Tibial artery (tissue), 4 donors: ENCODE results near the gene PDE4A.
"Not testable (repeated sequence)": the region's sequence is repeated elsewhere in the genome, so short reads cannot be mapped to it uniquely, and the experiment has no call there.

Experiments
- DNase-seq, 2 donors: peaks; one replicate each; pipeline ENCODE4 v3.0.0-alpha.2; 2019
- H3K27ac ChIP-seq, 2 donors: fragments of 200-600 bp; sonication (generic) in 1 of 2; 1 replicate in 1 of 2; 2 replicates in 1 of 2; pipeline ENCODE4 v1.5.1; 2018 to 2019; ENCODE audit warnings: mild to moderate bottlenecking in 1 of 2
- H3K27me3 ChIP-seq, 2 donors: fragments of 200-600 bp; sonication (generic) in 1 of 2; one replicate each; pipeline versions ENCODE4 v1.5.1 to v1.6.0; 2016 to 2019
- H3K36me3 ChIP-seq, 3 donors: fragments of 200-600 bp; sonication (generic) in 2 of 3; one replicate each; pipeline ENCODE4 v1.5.1; 2016 to 2019; ENCODE audit warnings: mild to moderate bottlenecking in 2 of 3
- H3K4me1 ChIP-seq, 4 donors: fragments of 200-600 bp; sonication (generic) in 2 of 4; 1 replicate in 3 of 4; 2 replicates in 1 of 4; pipeline ENCODE4 v1.5.1; 2016 to 2019
- H3K4me3 ChIP-seq, 2 donors: fragments of 200-600 bp; sonication (generic) in 1 of 2; 1 replicate in 1 of 2; 2 replicates in 1 of 2; pipeline ENCODE4 v1.5.1; 2018 to 2019; ENCODE audit warnings: mild to moderate bottlenecking in 2 of 2
- H3K9me3 ChIP-seq, 3 donors: fragments of 200-600 bp; sonication (generic) in 1 of 3; one replicate each; pipeline ENCODE4 v1.5.1; 2016 to 2019
- intact Hi-C: fragments of 100-400 bp; cut with DNase I; formaldehyde crosslinking; loops from one replicate; pipeline ENCODE4 v1.15.0; 2023; ENCODE audit warnings: low total_unique reads
- TF ChIP-seq, protein P1 (sequence below), 2 experiments: fragments of 200-600 bp in 1 of 2; fragments of 450-650 bp in 1 of 2; IDR thresholded peaks; one replicate each; pipeline ENCODE4 v1.5.1; 2017 to 2019; ENCODE audit warnings: antibody characterized with exemption in 2 of 2, mild to moderate bottlenecking in 1 of 2, moderate library complexity in 1 of 2

PDE4A gene

GRCh38 chr19:10420444-10421239 is at the start of gene PDE4A:
TSS of gene PDE4A (plus strand) at chr19:10420538. CDS start at chr19:10420765, 227 bp downstream.
- Histone ChIP-seq H3K27ac (no peak within 1 kb of the TSS), H3K27me3 (peaks cover 0 to 93% of the 10 kb centered on the region in 2 donors), H3K4me3 (peak within 1 kb of the TSS in 1 of 2 donors; percentile 24), H3K4me1 (peaks cover 0 to 55% (median 47%) of the 10 kb centered on the region in 4 donors), H3K36me3 (no peaks in the 10 kb centered on the region), H3K9me3 (no peaks in the 10 kb centered on the region)
- TF ChIP-seq, protein P1, sequence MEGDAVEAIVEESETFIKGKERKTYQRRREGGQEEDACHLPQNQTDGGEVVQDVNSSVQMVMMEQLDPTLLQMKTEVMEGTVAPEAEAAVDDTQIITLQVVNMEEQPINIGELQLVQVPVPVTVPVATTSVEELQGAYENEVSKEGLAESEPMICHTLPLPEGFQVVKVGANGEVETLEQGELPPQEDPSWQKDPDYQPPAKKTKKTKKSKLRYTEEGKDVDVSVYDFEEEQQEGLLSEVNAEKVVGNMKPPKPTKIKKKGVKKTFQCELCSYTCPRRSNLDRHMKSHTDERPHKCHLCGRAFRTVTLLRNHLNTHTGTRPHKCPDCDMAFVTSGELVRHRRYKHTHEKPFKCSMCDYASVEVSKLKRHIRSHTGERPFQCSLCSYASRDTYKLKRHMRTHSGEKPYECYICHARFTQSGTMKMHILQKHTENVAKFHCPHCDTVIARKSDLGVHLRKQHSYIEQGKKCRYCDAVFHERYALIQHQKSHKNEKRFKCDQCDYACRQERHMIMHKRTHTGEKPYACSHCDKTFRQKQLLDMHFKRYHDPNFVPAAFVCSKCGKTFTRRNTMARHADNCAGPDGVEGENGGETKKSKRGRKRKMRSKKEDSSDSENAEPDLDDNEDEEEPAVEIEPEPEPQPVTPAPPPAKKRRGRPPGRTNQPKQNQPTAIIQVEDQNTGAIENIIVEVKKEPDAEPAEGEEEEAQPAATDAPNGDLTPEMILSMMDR (IDR thresholded peaks at IDR 0.05) = no peak
- DNase-seq = no peak
- intact Hi-C loops = loop anchor here (10.0 kb wide), 1 partner anchor 54 kb away; no protein-coding TSS in a partner anchor

- no peak for DNase-seq
- TF ChIP-seq, protein P1 (IDR thresholded peaks at IDR 0.05) = no peak
- Histone ChIP-seq H3K4me1 (no peaks in the 10 kb centered on the region), H3K27me3 (no peaks in the 10 kb centered on the region), H3K4me3 (no peak overlapping the region), H3K27ac (no peak overlapping the region), H3K36me3 (peaks cover 28 to 91% (median 51%) of the 10 kb centered on the region in 3 donors), H3K9me3 (no peaks in the 10 kb centered on the region)
- intact Hi-C loops = no loop called here
Observed at GRCh38 chr19:10372690-10373089, 47.6 kb upstream of the PDE4A start.

GRCh38 chr19:10374931-10375330 is 45.4 kb upstream of the PDE4A start:
- intact Hi-C loops = no loop called here
- Histone ChIP-seq H3K4me3 (no peak overlapping the region), H3K27ac (no peak overlapping the region), H3K4me1 (peaks cover 0 to 12% (median 8%) of the 10 kb centered on the region in 4 donors), H3K36me3 (peaks cover 15 to 84% (median 36%) of the 10 kb centered on the region in 3 donors), H3K27me3 (no peaks in the 10 kb centered on the region), H3K9me3 (no peaks in the 10 kb centered on the region)
- TF ChIP-seq, protein P1 (IDR thresholded peaks at IDR 0.05) = no peak
- no peak for DNase-seq

- H3K27me3 ChIP-seq, DNase-seq, H3K27ac ChIP-seq, H3K9me3 ChIP-seq, H3K4me3 ChIP-seq, intact Hi-C loops: not testable (repeated sequence)
- Histone ChIP-seq H3K4me1 (peaks cover 0 to 17% (median 12%) of the 10 kb centered on the region in 4 donors), H3K36me3 (peaks cover 15 to 62% (median 36%) of the 10 kb centered on the region in 3 donors)
Observed at GRCh38 chr19:10377140-10377640, 43.1 kb upstream of the PDE4A start.

DNA sequence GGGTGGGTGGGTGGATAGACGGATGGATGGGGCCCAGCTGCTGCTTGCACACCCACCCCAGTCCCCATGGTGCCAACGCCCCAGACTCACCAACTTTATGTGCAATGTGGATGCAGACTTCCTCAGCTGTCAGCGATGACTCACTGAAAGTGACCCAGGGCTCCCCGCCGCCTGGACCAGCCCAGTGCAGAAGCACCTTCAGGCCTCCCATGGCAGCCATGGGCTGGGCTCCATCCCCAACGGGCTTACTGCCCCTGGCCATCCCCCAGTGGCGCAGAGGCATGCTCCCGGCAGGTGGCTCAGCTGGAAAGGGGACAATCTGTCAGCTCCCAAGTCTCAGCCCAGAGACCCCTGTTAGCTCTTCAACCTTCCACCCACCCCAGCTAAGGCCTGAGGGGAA is 42.2 kb upstream of the PDE4A start:
- TF ChIP-seq, protein P1 (IDR thresholded peaks at IDR 0.05) = no peak
- intact Hi-C loops = no loop called here
- Histone ChIP-seq H3K9me3 (no peaks in the 10 kb centered on the region), H3K4me3 (no peak overlapping the region), H3K27ac (no peak overlapping the region), H3K36me3 (peaks cover 10 to 54% (median 32%) of the 10 kb centered on the region in 3 donors), H3K4me1 (peaks cover 0 to 17% (median 12%) of the 10 kb centered on the region in 4 donors), H3K27me3 (no peaks in the 10 kb centered on the region)
- no peak for DNase-seq

GRCh38 chr19:10379880-10380312 is 40.4 kb upstream of the PDE4A start:
- H3K27me3 ChIP-seq = no peaks in the 10 kb centered on the region
- TF ChIP-seq, protein P1 (IDR thresholded peaks at IDR 0.05) = no peak
- peak overlapping the region; percentile 80 to 83 for H3K27ac ChIP-seq
- intact Hi-C loops = loop anchor here (5.0 kb wide), 1 partner anchor 48 kb away; the partner anchor contains the start of gene RAVER1
- H3K36me3 ChIP-seq = peaks cover 7 to 38% (median 23%) of the 10 kb centered on the region in 3 donors
- no peaks in the 10 kb centered on the region for H3K9me3 ChIP-seq
- peaks cover 0 to 17% (median 12%) of the 10 kb centered on the region in 4 donors for H3K4me1 ChIP-seq
- no peak for DNase-seq
- peak overlapping the region; percentile 80 to 92 for H3K4me3 ChIP-seq
